ENCODE data around the gene PHACTR3.

DNA sequence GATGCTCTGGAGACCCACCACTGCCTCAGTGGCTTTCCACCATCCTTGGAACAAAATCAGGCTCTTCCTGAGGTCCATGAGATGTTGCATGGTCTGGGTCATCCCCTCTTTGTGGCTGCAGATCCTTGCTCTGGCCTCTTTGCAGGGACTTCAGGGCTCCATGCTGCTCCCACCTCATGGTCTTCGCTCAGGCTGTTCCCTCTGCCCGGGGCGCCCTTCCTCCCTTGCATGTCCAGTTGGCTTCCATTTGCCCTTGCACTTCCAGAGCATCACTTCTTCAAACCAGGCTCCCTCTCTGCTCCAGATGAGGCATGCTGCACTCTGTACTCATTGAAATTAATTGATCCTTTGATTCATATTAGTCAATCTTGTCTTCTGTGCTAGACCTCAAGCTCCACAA lies 4.4 kb upstream of the PHACTR3 start:
- TF ChIP-seq, protein P1, sequence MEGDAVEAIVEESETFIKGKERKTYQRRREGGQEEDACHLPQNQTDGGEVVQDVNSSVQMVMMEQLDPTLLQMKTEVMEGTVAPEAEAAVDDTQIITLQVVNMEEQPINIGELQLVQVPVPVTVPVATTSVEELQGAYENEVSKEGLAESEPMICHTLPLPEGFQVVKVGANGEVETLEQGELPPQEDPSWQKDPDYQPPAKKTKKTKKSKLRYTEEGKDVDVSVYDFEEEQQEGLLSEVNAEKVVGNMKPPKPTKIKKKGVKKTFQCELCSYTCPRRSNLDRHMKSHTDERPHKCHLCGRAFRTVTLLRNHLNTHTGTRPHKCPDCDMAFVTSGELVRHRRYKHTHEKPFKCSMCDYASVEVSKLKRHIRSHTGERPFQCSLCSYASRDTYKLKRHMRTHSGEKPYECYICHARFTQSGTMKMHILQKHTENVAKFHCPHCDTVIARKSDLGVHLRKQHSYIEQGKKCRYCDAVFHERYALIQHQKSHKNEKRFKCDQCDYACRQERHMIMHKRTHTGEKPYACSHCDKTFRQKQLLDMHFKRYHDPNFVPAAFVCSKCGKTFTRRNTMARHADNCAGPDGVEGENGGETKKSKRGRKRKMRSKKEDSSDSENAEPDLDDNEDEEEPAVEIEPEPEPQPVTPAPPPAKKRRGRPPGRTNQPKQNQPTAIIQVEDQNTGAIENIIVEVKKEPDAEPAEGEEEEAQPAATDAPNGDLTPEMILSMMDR (conservative IDR thresholded peaks at IDR 0.05 in 1 of 2, IDR thresholded peaks at IDR 0.05 in 1 of 2; ENCODE audit: low read depth in 1 of 2, low read length in 2 of 2), result no peak
- TF ChIP-seq EZH2 (IDR thresholded peaks at IDR 0.05; ENCODE audit: low read length, missing control alignments), result no peak
